ENCODE data around the gene GSX1. TPM values are rescaled to one million over a fixed set of nuclear protein-coding genes. Genes with fewer than 3 reads are reported as not detected.

Gene GSX1
- total and polyA plus RNA-seq, 2 of the 4 experiments (the other 2 are of a cell fraction) = not detected

DNA sequence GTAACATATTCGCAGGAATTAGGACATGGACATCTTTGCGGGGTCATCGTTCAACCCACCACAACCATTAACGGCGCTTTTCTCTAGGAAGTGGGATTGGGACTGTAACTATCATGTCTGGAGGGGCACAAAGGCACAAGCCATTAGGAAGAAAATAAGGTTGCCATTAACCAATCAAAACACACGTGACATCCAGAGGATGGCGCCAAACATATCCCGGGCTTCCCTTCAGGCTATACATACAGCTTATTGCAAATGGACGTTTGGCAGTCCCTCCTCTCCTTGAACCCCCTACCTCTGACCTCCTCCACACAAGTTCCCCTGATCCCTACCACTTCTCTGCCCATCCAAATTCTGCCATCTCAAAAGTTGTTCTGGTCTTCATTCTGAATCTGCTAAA, 26.6 kb upstream of the GSX1 start:
- DNase-seq = no peak
- H3K27me3 ChIP-seq (ENCODE audit: control insufficient read depth, insufficient read depth, low read length) = no peaks in the 10 kb centered on the region
- in situ Hi-C loops (cut with MboI; ENCODE audit: low sequenced_read_pairs) (no loop called here), dilution Hi-C loops (cut with HindIII; ENCODE audit: low sequenced_read_pairs, unreplicated experiment) (no loop called here), intact Hi-C loops (cut with micrococcal nuclease) (no loop called here)
- H3K4me3 ChIP-seq (ENCODE audit: insufficient read depth, low read depth, low read length) = no peak overlapping the region
- H4K91ac ChIP-seq (ENCODE audit: insufficient read depth, low read depth, low read length) = no peak overlapping the region
- H3K36me3 ChIP-seq (ENCODE audit: control insufficient read depth, insufficient read depth, low read length) = no peaks in the 10 kb centered on the region
- H3K4me2 ChIP-seq (ENCODE audit: low read depth, low read length) = no peak overlapping the region
- no peak overlapping the region for H2BK5ac ChIP-seq (ENCODE audit: low read depth, low read length, poor library complexity, severe bottlenecking)
- WGBS, 2 experiments (ENCODE audit: extremely low coverage in 2 of 2, insufficient read length in 1 of 2) = 36% methylated on average over 4 of the region's 9 CpGs; no CpG with 5 or more reads in 1 of the 2 experiments
- POLR2A ChIA-PET (ENCODE audit: unreplicated experiment) = no interaction called here
- H2AFZ ChIP-seq (replicated peaks; ENCODE audit: low read length, poor library complexity) = no peak overlapping the region
- H4K5ac ChIP-seq (ENCODE audit: low read depth, low read length) = no peak overlapping the region
- H3K9me1 ChIP-seq (ENCODE audit: insufficient read depth, low read length) = no peaks in the 10 kb centered on the region
- no peak overlapping the region for H3K4ac ChIP-seq (ENCODE audit: low read depth, low read length)
- CTCF ChIA-PET = no interaction called here
- H3K9me3 ChIP-seq (ENCODE audit: control insufficient read depth, insufficient read depth, low read length) = no peaks in the 10 kb centered on the region
- no peak overlapping the region for H3K27ac ChIP-seq (ENCODE audit: insufficient read depth, low read length)
- H2BK20ac ChIP-seq (ENCODE audit: low read depth, low read length) = no peak overlapping the region
- no peak overlapping the region for H3K56ac ChIP-seq (ENCODE audit: extremely low read depth, insufficient read depth, low read length)
- no peak overlapping the region for H2BK120ac ChIP-seq (ENCODE audit: low read depth, low read length)
- no peak overlapping the region for H2AK5ac ChIP-seq (ENCODE audit: low read depth, low read length)
- H3K9ac ChIP-seq (ENCODE audit: low read depth, low read length) = no peak overlapping the region
- H3K23ac ChIP-seq (ENCODE audit: low read depth, low read length) = no peak overlapping the region
- no peaks in the 10 kb centered on the region for H3K79me1 ChIP-seq (ENCODE audit: low read depth in 1 of 2, low read length in 2 of 2)
- H3K4me1 ChIP-seq (ENCODE audit: control insufficient read depth, insufficient read depth, low read length) = no peaks in the 10 kb centered on the region
- no peak overlapping the region for H3K18ac ChIP-seq (ENCODE audit: low read depth, low read length)
- H2BK15ac ChIP-seq (ENCODE audit: low read depth, low read length) = no peak overlapping the region
- no TSS peak for BruUV-seq (replicated peaks)
- no peak overlapping the region for H3K14ac ChIP-seq (replicated peaks; ENCODE audit: low read depth, low read length)
- no peaks in the 10 kb centered on the region for H4K20me1 ChIP-seq (ENCODE audit: insufficient read depth, low read length)
- H4K8ac ChIP-seq (ENCODE audit: low read depth in 2 of 2, low read length in 2 of 2) = no peak overlapping the region
- no peak overlapping the region for H2AK9ac ChIP-seq (replicated peaks; ENCODE audit: low read depth, low read length, poor library complexity)
- no peak for ATAC-seq (ENCODE audit: low read depth)
- TF ChIP-seq MXI1 (IDR thresholded peaks at IDR 0.05; ENCODE audit: borderline replicate concordance, low read depth, low read length) = no peak
- TF ChIP-seq BHLHE40 (IDR thresholded peaks at IDR 0.05; ENCODE audit: low read depth, low read length) = no peak
- TF ChIP-seq MAZ (IDR thresholded peaks at IDR 0.05; ENCODE audit: borderline replicate concordance, low read depth, low read length) = no peak
- TF ChIP-seq RAD21 (IDR thresholded peaks at IDR 0.05; ENCODE audit: low read length) = no peak
- no peak for TF ChIP-seq CHD1 (IDR thresholded peaks at IDR 0.05; ENCODE audit: low read depth, low read length)
- TF ChIP-seq, protein P1, sequence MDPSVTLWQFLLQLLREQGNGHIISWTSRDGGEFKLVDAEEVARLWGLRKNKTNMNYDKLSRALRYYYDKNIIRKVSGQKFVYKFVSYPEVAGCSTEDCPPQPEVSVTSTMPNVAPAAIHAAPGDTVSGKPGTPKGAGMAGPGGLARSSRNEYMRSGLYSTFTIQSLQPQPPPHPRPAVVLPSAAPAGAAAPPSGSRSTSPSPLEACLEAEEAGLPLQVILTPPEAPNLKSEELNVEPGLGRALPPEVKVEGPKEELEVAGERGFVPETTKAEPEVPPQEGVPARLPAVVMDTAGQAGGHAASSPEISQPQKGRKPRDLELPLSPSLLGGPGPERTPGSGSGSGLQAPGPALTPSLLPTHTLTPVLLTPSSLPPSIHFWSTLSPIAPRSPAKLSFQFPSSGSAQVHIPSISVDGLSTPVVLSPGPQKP (IDR thresholded peaks at IDR 0.05; ENCODE audit: borderline replicate concordance, low read depth, low read length) = no peak
- TF ChIP-seq, protein P2, sequence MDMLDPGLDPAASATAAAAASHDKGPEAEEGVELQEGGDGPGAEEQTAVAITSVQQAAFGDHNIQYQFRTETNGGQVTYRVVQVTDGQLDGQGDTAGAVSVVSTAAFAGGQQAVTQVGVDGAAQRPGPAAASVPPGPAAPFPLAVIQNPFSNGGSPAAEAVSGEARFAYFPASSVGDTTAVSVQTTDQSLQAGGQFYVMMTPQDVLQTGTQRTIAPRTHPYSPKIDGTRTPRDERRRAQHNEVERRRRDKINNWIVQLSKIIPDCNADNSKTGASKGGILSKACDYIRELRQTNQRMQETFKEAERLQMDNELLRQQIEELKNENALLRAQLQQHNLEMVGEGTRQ (IDR thresholded peaks at IDR 0.05; ENCODE audit: low read depth, low read length) = no peak
- TF ChIP-seq NFE2L2 (IDR thresholded peaks at IDR 0.05; ENCODE audit: low read depth, low read length) = no peak
- no peak for TF ChIP-seq RCOR1 (IDR thresholded peaks at IDR 0.05; ENCODE audit: insufficient replicate concordance, low read length)
- TF ChIP-seq, protein P3, sequence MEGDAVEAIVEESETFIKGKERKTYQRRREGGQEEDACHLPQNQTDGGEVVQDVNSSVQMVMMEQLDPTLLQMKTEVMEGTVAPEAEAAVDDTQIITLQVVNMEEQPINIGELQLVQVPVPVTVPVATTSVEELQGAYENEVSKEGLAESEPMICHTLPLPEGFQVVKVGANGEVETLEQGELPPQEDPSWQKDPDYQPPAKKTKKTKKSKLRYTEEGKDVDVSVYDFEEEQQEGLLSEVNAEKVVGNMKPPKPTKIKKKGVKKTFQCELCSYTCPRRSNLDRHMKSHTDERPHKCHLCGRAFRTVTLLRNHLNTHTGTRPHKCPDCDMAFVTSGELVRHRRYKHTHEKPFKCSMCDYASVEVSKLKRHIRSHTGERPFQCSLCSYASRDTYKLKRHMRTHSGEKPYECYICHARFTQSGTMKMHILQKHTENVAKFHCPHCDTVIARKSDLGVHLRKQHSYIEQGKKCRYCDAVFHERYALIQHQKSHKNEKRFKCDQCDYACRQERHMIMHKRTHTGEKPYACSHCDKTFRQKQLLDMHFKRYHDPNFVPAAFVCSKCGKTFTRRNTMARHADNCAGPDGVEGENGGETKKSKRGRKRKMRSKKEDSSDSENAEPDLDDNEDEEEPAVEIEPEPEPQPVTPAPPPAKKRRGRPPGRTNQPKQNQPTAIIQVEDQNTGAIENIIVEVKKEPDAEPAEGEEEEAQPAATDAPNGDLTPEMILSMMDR (conservative IDR thresholded peaks at IDR 0.05; ENCODE audit: low read depth, low read length) = no peak
- no peak for TF ChIP-seq RFX5 (IDR thresholded peaks at IDR 0.05; ENCODE audit: low read depth, low read length)
- no peak for TF ChIP-seq MAFK (IDR thresholded peaks at IDR 0.05; ENCODE audit: low read depth, low read length)
- TF ChIP-seq FOS (IDR thresholded peaks at IDR 0.05; ENCODE audit: low read depth, low read length) = no peak
- TF ChIP-seq POLR2A (IDR thresholded peaks at IDR 0.05; ENCODE audit: low read depth, low read length) = no peak
- no peak for TF ChIP-seq CEBPB (IDR thresholded peaks at IDR 0.05; ENCODE audit: low read depth, low read length)
- TF ChIP-seq SMC3 (IDR thresholded peaks at IDR 0.05; ENCODE audit: low read depth, low read length) = no peak

Measured in IMR-90 (cell line).